GM21423 (cell line): ENCODE measurements around the gene SPAG16.

Experiments used
- ATAC-seq: cut with Tn5 transposase; IDR thresholded peaks from one replicate; pipeline ENCODE4 v1.9.1; 2021; ENCODE audit warnings: mild to moderate bottlenecking, moderate library complexity; ENCODE audit not compliant: unreplicated experiment

The SPAG16 gene

DNA sequence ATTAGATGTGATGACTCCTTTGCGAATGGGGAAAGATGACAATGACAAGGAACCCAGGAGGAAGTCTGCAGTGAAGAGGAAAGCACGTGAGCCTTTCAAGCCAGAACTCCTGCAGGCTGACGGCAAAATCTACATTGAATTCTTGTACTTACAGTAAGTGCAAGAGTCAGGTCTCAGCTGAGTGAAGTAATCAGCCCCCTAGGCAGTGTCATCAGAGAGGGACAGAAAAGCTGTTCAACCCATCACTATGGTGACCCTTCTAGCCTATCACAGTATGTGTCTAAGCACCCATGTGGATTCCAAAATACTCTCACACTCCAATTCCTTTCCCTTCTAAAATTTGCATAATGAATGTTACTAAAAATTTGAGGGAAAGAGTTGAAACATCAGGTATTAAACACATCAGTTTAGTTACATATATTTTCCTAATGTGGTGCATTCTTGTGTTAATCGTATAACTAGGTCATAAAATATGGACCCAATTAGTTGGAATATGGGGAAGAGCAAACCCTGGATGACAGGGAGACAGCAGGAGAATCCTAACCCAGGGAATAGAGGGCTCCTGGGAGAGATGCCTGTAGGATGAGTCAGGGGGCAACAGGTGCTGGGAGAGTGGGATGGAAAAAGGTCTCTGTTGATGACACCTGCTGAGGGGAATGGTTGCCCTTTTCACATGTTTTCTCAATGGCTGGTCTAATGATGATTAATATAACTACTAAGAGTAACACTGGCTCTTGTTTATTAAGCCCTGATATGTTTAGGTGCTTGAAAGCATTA, 1166.0 kb downstream of the SPAG16 start:
- no peak for ATAC-seq

DNA sequence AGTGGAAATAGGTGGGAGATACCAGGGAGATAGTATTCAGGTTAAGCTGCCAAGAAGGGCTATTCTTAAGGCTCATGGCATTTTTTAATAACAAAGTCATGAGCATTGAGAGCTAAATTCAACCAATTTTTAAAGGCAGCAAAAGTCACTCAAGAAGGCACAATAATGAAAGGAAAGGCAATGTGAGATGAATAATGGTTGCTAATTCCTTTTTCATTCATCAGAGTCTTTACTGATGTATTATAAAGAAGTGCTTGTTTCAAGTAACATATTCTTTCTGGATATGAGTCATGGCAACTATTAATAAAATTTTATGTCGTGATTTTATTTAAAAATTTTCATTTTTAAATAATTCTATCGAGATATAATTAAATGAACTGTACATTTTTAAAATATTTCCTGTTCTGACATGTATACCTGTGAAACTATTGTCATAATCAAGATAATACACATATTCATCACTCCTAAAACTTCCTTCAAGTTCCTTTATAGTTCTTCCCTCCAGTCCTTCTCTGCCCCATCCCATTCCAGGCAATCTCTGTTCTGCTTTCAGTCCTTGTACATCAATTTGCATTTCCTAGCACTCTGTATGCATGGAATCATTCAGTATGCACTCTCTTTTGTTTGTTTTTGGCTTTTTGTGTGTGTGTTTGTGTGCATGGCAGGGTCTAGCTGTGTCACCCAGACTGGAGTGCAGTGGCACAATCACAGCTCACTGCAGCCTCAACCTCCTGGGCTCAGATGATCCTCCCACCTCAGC, 1167.4 kb downstream of the SPAG16 start:
- ATAC-seq, result no peak
